HG03196 (cell line): ENCODE results near the gene NFIB.

Experiments
- ATAC-seq: cut with Tn5 transposase; IDR thresholded peaks from one replicate; pipeline ENCODE4 v1.9.1; 2021; ENCODE audit not compliant: unreplicated experiment

The NFIB gene

DNA sequence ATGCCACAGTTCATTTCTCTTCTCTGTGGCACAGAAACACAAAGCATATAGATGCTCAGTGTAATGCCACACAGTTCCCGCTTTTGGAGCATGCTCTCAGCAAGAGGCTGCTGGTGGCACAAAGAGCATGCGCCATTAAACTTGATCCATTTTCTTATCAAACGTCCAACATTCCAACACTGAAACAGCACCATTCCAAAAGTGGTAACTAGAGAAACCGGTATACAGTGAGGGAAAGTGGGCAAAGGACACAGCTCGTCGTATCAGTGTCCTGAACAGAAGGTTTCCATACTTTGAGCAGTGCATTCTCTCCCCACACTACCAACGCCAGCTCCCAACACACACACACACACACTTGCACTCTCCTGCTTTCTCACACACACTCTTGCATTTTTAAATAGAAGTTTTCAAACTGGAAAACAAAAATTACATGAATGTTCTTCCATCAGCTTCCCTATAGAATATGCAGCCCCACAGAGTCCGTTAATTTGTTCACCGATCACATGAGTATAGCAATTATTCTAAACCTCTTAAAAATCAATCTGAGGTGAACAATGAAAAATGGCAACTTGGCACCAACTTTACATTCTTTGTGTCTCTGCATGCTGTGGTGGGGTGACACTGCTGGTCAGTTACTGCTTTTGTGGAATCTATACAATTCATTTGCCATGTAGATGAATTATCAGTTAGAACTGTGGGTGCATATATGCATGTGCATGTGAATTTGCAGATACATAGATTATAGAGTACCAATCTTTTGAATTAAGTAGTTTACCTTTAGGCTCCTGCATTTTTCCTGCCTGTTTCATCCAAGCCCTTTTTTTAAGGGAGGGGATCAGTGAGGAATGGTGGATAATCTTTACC, 5.7 kb downstream of the NFIB start:
- ATAC-seq = no peak

DNA sequence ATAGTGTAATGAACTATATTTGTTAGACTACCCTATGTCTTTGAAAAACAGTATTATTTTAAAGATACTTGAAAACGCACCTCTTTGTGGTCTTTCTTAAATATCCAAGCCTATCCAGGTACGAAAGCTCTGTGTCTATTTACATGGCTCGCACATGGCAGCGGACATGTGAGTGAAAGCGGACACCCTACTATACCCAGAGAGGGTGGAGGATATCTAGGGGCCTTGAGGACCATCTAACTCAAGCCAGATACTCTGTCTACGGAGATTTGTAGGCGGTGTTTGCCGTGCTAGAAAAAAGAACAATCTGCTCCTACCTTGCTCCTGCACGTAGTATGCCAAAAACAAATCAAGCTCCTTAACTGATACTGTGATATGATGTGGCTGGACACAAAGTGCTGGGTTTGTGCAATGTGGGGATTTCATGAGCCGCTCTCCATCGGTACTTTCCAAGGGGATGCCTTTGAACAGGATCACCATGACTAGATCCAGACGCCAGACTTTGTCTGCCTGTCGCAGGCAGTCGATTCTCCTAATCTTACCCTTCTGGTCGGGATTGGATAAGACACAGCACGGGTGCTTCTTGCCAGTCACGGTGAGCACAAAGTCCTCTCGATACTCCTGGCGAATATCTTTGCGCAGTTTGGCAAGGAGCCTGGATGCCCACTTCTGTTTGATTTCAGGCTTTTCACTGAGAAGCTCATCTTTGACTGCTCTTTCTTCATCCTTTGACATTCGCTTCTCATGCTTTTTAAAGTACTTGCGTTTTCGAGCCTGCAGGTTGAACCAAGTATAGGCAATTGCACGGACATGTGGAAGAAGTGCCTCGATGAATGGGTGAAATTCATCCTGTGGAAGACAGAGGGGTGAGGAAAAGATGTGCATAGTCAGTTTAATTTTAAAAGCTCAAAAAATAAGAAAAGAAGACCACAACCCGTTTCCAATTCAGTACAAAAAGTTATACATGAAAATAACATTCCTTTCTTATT, 7.0 kb downstream of the NFIB start:
- no peak for ATAC-seq

- ATAC-seq = no peak
Observed at GRCh38 chr9:14306188-14306587, 7.8 kb downstream of the NFIB start.

- no peak for ATAC-seq
Observed at GRCh38 chr9:14304259-14304658, 9.7 kb downstream of the NFIB start.

- no peak for ATAC-seq
Observed at GRCh38 chr9:14303521-14303920, 10.4 kb downstream of the NFIB start.

GRCh38 chr9:14303100-14303499, 10.8 kb downstream of the NFIB start:
- ATAC-seq = no peak

GRCh38 chr9:14302405-14302804, 11.5 kb downstream of the NFIB start:
- no peak for ATAC-seq

GRCh38 chr9:14301583-14302021, 12.3 kb downstream of the NFIB start:
- no peak for ATAC-seq

- no peak for ATAC-seq
Observed at GRCh38 chr9:14301006-14301405, 12.9 kb downstream of the NFIB start.

DNA sequence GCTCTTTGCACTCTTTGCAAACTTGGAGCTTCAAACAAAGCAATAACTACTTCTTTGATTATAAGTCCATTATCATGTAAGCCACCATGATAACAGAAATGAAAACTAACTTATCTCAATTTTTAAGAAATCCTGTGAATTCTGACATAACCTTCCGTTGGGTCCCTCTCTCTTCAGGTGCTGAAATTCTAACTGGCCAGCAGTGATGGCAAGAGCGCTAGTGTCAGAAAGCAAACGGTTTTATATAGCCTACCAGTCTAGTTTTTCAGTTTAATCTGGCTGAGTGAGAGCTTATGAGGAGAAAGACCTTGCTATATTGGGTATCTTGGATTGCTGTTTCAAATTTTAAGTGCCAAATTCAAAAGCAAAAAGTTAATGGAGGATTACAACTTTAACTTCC, 13.4 kb downstream of the NFIB start:
- no peak for ATAC-seq

- ATAC-seq = no peak
Observed at GRCh38 chr9:14300040-14300439, 13.9 kb downstream of the NFIB start.

DNA sequence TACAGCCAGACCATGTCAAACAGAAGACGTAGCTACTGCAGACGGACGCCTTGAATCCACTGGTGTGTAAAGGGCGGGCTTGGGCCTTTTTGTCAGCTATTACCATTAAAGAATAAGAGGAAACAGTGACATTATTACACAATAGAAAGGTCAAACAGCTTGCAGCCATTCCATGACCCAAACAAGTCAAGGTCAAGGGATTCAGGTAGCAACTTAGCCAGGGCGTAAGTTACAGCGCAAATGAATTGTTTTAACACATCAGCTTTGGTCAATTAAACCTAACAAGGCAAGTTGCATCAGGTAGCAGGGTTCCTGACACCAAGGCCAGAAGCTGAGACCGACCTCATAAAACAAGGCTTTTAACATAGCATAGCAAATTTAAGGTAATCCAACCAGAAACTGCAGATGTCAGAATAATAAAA, 15.3 kb downstream of the NFIB start:
- ATAC-seq = no peak

GRCh38 chr9:14296495-14297113, 17.3 kb downstream of the NFIB start:
- ATAC-seq = no peak

- no peak for ATAC-seq
Observed at GRCh38 chr9:14294659-14295058, 19.3 kb downstream of the NFIB start.

DNA sequence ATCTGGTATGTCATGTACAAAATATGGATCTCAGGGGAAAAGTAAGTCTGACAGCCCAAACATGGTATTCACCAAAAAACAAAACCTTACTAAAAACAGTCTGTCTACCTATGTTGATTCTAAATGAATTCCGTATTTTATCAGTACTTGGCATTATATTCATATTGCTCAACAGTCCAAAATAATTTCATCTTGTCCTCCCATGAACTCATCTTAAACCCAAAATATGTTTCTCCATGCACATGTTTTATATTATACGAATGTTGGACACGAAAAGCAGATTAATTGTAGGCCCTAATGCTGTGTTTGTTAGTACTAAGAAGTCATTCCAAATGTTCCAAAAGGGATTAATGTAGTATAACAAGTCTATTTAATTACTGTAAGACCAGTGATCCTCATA, 20.1 kb downstream of the NFIB start:
- ATAC-seq = no peak

DNA sequence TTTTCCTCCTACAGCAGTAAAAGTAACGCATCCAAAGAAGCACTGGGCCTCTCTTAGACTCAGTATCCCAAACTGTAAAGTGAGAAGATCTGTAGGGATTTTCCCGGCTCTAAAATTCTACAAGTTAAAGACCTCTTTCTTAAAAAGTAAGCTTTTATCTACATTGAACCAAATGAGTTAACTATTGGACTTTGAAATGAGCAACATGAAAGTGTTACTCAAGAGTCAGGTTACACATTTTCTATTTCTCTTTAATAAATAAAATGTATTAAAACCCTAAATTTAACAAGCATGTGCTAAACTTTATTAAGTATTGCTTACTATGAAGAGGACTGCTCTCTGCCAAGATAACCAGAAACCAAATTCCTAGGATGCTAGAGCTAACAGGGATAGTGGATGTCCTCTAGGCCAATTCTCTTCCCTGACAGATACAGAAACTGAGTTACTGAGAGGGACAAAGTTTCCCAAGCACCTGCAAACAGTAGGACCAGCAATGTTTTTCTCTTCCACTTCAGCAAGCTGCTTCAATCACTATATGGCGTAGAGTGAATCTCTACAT, 21.7 kb downstream of the NFIB start:
- ATAC-seq = no peak

DNA sequence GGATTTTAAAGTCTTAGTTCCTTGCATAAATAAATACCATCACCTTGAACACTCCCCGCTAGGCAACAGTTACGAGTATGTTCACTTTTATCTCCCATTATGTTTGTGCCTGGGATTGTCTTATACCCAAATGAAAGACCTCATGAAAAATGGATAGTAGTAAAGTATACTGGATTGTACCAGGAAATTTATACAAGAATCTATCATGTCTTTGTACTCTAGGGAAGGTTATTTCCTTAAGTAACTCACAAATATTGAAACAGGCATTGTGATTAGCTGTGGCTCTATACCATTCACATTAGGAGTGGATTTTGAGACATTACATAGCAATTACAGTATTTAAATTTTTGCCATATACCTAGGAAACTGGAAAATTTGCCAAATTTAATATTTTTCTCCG, 24.0 kb downstream of the NFIB start:
- ATAC-seq = no peak

- no peak for ATAC-seq
Observed at GRCh38 chr9:14288433-14288832, 25.5 kb downstream of the NFIB start.

GRCh38 chr9:14286121-14286520, 27.8 kb downstream of the NFIB start:
- no peak for ATAC-seq

DNA sequence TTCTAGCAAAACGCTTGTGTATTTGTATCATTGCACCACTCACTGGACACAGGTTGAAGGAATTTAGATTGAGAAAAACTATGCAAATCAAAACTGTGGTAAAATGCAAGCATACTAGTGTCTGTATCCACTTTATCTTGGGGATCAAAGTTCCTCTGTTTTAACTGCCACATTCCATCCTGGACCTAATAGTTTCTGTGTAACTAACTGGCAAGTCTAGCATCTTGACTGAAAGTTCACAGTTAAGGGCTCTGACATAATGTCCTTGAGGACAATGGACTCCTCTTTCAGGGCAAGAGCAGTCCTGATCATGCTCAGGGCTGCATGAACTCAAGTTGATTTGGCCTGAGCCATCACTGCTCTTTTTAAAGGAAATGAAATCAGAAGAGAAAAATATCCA, 30.7 kb downstream of the NFIB start:
- ATAC-seq = no peak

DNA sequence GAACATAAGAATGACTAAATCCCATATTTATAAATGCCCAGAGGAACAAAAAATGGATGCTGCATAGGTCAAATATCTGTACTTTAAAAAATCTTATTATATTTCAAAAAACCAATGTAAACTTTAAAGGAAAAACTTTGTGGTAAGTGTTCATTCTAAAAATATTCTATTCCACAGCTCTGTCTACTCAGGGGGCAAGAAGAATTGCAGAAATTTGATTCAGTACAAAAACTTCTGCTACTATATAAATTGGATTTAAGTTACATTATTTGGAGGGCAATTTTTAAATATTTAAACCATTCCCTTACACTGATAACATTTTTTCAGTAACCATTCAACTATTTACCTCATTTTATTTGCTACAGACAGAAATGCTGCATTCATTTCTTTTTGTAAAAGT, 32.1 kb downstream of the NFIB start:
- no peak for ATAC-seq
